GM21515 (cell line): Measurements from ENCODE around the gene WDR20.
A peak's percentile ranks its signal among the peaks of the same experiment; 100 is the strongest.

Experiments
- ATAC-seq: cut with Tn5 transposase; IDR thresholded peaks from one replicate; pipeline ENCODE4 v1.9.1; 2021; ENCODE audit not compliant: unreplicated experiment

WDR20 gene

DNA sequence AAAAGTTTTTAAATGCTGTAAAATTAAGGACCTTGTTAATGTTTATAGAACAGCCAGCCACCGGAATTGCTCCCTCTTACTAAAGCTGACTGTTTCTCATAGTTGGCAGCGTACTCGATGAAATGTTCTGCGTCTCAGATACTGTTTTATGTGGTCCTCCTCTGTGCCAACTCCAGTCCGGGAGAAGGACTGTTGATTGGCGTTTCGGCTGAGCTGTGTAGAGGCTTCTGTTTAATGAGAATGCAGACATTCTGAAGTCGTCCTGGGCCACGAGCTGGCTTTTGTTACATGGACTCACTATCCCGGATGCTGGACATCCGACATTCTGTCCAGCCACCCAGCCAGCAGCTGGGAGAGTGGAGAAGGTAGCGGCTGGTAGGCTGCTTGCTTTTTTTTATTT is 75.4 kb downstream of the WDR20 start:
- ATAC-seq = no peak

DNA sequence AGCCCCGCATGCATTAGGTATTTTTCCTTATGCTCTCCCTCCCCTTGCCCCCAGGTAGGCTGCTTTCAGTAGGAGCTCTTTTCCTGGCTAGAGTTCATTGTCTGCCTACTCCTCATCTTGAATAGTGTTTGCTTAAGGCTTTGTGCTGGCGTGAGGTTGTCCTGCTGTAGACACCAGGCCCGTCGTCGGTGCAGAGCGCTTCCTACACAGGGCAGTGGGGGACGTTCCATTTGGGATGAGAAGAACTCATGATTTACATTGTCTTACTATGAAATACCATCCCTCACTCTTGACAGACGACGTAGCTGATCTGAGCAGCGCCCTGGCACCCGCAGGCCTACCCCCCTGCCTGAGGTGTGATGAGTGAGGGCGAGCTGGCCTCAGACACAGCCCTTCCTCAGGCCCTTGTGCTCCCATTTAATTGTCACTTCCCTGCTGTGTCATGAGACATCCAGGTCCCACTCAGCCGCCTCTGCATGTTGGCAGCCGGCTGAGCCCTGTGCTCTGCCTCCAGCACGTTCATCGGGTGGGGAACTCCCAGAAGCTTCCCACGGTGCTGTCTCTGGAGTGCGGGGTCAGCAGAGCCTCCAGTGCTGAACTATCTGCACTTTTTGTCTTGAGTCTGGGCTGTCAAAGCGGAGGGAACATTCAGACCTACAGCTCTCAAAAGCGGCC is 76.0 kb downstream of the WDR20 start:
- no peak for ATAC-seq

DNA sequence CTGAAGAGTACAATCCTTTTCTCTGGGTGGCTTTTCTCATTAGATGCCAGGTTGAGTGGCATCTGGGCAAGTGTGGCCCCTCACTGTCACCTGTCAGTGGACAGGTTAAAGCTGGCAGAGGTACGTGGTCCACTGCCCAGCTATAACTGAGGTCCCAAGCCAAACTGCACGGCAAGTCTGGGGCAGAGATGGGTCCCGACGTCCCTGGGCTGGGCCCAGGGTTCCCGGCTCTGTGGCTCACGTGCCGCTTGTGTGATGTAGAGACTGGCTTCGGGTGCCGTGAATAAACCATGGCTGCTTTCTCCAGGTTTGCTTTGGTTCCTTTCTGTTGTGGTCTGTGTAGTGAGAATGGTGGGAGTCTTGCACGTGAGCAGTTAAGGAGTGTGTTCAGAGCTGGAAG is 77.7 kb downstream of the WDR20 start:
- no peak for ATAC-seq

DNA sequence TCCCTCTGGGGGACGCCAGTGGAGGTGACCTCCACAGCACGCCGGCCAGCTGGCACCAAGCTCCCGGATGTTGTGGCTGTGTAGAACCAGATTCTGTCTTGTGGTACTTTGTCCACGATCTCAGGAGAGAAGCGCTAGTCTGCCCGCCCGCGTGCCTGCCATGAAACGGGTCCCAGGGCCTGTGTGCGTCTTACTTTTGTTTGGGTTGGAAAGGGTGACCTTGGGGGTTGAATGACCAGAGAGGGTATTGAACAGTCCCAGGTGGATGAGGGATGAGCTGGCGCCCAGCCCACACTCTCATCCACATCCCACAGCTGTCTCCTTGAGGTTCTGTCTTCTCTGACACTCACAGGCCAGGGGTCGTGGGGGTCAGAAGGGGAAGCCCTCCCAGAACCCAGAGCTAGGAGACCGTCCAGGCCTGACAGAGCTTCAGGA is 78.3 kb downstream of the WDR20 start:
- no peak for ATAC-seq

DNA sequence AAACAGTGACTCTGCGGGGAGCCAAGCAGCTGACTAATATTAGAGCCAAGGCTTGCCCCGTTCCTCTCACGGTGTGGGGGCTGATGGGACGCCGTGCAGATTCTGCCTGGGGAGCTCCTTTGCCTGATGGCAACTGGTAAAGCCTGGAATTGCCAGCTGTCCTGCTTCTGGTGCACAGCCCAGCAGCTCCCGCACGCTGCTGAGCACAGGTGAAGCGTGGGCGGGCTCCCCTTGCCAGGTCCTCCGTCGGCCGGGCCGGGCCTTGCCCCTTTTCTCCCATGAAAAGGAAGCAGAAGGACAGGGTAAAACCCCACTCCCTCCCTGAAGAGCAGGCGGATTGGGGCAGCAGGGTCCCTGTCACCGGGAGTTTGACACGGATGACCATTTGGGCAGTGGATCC is 79.0 kb downstream of the WDR20 start:
- ATAC-seq = no peak

DNA sequence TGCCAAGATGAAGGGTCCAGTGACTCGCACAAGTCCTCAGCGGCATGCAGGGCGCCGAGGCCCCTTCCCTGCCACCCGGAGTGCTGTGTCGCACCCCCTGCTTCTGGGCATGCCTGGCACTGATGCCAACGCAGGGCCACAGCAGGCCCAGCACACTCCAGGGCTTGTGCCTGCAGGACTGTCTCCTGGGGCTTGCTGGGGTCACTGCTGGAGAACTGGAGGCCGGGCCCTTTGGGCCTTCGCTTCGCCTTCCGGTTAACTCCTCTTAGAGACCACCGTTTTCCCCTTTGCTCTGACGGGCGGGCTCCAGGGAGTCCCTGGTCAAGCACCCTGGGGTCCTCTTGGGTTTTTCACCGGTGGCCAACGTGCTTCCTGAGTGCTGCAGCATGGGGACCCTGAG is 79.6 kb downstream of the WDR20 start:
- no peak for ATAC-seq

DNA sequence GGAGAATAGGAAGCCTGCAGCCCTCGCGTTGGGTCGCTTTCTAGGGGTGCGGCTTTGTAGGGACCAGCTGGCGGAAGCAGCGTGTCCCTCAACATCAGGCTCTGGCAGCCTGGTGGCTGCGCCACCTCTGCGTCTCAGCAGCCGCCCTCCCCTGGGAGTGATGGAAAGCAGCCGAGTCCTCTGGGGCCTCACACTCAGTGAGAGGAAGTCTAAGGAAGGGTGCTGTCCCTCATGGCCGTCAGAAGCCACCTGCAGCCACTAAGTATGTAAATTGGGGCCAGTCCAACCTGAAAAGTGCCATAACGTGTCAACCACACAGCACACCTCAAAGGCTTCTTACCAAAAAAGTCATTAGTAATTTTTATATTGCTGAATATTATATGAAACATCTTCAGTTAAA is 80.3 kb downstream of the WDR20 start:
- peak; percentile 83 for ATAC-seq

DNA sequence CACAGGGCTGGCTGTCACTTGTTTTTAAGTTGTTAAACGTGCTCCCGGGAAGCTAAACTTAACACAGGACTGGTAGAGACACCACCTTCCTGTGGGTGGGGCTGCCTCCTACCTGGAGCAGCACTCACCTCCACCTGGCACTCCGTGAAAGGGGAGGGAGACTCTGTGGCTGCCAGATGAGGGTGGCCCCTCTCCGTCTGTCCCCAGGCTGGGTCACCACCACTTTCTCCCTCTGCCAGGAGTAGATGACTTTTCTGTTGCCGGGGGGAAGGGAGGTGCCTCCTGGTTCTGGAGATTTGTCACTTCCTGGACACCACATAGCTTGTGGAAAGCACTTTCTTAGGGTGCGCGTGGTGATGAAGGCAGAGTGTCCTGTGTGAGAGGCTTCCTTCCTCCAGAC is 81.3 kb downstream of the WDR20 start:
- ATAC-seq = no peak

DNA sequence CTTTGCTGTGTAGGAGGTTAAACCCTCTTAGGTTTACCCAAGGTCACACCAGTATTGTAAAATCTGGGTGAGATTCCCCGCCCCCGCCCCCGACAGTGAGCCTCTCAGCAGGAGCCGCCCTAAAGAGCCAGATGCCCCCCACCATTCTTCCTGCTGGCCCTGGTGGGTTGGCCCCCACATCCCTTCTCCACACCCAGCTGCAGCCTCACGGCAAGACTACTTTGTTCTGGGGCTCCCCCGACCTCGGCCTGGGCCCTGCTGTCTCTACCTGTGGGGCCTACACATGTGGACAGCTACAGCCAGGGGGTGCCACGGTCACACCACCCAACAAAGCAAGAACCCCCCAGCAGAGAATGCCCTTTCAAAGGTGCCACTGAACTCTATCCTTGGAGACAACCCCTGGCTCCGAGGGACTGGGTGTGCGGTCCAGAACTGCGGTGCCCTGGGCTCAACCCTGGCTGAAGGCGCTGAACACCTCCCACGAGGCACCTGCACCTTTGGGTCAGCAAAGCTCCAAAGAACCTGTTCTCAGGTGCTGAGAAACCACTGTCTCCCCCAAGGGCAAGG is 82.4 kb downstream of the WDR20 start:
- ATAC-seq = no peak

DNA sequence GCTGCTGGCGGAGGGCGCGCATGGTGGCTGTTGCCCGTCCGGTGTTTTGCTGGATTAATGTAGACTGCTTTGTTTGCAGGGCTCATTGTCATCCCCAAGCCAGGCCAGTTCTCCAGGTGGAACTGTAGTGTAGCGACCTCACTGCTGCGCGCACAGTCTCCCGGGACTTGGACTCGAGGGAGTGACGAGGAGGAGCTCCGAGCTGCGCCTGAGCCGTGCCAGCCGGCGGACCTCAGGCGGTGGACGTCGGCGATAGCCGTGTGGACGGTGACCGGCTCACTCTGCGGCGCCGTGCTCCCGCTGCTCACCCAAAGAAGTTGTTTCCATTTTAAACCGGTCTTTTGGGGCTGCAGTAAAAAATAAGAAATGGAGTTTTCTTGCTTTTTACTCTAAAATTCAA is 83.1 kb downstream of the WDR20 start:
- ATAC-seq = no peak

DNA sequence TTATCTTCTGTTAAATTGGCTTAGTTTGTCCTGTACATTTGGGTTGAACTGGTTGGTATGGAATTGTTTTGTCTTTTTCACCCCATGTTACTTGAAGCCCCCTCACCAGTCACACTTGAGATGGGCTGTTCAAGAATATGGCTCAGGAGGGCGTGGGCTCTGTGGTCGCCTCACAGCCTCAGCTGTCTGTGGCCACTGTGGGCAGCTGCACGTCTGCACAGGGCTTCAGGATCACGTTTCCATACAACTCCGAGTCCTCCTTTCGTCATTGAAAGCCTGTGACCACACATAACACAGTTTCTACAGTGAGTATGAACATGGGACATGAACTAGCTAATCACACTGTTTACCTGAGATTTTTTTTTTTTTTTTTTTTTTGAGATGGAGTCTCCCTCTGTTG is 84.0 kb downstream of the WDR20 start:
- ATAC-seq = no peak

DNA sequence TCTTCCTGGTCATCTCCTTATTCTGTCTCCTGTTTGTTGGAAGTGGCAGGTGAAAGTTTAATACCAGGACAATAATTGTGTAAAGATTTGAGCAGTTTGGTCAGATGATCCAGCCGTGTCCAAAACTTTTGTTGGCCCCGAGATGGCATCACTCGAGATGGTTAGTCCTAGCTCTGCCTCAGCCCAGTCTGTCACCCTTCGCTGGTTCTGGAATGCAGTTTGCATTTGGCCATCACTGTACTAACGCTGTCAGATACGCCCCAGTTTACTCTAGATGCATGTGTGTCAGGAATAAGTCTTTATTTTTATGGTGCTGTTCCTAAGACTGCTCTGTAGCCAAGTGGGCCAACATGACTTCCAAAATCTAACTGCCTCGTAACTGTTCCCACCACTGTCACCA is 85.7 kb downstream of the WDR20 start:
- ATAC-seq = no peak

DNA sequence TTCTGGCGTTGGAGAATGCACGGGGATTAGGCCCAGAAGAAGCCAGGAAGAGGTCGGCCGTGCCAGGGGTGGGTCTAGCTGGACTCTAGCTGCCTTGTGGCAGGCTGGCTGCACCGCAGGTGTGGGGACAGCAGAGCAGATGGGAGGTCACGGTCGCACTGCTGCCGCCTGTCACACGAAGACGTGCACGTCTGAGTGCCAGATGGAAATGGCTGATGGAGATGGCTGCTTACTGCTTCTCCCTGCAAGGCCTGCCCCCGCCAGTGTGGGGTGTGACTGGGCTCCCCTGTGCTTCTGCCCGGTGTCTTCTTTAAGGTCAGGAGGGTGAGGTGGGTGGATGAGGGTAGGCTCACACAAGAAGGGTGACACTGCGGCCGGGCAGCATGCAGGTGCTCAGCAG is 86.2 kb downstream of the WDR20 start:
- ATAC-seq = no peak

DNA sequence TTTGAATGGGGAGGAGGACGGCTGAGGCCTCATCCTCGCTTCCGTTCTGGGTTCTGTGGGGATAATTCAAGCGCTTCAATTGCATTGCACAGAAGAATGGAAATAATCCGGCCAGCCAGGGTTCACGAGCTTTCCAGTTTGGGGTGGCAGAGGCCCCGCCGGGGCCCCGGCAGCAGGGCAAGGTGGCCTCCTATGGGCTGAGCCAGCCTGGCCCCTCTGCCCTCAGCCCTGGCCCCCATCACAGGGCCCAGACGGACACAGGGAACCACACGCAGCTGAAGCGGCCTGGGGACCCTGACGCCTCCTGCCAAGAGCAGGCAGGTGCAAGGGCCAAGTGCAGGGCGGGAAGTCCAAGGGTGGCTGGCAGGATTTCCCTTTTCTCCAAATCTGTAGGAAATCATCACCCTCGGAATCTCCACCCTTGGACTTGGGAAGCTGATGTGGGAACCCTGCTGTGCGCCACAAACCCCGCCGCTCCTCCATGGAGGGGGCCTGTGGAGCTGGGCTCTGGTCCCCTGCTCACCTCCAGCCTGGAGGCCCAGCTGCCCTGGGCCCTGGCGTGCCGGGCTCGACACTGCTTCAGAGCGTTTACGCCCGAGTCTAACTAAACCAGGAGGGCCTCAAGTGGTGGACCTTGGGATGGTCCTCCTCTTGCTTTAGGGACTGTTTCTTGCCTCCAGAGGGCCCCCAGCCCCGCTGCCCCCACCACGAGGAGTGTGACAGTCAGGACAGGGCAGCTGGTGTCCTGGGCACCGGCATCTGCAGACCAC is 86.8 kb downstream of the WDR20 start:
- no peak for ATAC-seq

DNA sequence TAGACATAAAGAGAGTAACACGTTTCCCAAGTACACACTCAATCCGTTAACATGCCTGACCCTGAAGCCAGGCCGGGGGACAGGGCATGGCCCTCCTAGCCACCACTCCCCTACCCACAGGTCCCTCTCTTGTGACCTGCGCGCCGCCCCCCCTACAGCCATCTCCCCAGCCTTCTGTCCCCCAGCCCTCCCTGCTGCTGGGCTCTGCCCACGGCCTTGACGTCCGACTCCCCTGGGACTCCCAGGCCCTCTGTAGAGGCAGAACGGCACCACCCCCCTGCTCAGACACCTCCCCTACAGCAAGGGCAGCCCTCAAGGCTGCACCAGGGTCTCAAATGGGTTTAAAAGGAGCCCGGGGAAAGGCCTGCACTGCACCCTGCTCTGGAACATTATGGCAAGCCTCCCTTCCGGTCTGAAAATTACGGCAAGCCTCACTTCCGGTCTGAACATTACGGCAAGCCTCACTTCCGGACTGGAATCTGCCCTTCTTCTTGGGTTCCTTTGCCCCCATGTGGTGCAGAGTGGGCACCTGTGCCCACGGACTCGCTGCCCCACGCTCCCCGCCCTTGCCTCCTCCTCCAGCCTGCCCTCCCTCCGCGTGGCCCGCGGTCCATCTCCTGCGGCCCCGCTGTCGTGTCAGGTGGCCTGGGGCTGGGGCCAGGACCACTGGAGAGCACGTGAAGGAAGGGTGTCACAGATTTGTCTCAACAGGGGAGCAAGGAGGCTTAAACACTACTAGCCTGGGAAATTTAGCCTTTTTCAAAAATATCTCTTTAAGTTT is 87.7 kb downstream of the WDR20 start:
- no peak for ATAC-seq

DNA sequence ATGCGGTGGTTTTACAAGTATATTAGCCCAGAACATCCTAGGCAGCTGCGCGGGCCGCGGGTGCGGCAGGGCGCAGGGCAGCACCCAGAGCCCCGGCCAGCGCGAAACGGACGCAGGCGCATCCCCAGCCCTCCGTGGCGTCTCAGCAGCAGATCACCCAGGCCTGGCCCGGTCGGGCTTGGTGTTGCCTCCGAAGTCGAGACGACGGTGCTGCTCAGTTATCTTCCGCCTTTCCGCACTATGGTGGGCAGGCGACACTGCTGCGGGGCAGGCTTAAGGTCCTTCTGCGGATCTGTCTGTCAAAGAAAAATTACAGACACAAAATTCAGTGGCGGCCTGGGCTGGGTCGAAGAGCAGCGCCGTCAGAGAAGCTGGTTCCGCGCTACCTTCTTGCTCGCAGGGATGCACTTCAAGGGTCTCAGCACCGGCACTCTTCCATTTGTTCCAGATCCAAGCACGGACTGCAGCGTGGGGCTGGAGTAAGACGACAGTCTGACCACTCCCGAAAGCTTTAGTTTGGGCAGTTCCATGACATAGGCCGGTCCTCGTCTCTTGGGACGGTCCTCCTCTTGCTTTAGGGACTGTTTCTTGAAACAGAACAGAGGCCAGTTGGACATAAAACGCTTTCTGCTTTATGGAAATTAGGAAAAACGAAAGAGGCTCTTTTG is 89.5 kb downstream of the WDR20 start:
- no peak for ATAC-seq

DNA sequence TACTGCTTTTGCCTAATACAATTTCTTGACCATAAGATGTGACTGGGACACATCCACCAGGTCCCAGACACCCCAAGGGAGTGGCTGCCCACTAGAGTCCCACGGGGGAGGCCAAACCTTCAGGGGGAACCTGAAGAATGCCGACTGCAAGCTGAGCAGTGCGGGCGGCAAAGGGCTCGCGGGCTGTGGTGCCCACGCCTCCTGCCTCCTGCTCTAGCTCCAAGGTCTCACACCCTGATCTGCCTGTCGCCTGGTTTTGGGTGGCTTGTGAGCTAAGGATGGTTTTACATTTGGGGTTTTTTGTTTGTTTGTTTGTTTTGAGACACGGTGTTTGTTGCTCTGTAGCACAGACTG is 90.0 kb downstream of the WDR20 start:
- ATAC-seq = no peak

DNA sequence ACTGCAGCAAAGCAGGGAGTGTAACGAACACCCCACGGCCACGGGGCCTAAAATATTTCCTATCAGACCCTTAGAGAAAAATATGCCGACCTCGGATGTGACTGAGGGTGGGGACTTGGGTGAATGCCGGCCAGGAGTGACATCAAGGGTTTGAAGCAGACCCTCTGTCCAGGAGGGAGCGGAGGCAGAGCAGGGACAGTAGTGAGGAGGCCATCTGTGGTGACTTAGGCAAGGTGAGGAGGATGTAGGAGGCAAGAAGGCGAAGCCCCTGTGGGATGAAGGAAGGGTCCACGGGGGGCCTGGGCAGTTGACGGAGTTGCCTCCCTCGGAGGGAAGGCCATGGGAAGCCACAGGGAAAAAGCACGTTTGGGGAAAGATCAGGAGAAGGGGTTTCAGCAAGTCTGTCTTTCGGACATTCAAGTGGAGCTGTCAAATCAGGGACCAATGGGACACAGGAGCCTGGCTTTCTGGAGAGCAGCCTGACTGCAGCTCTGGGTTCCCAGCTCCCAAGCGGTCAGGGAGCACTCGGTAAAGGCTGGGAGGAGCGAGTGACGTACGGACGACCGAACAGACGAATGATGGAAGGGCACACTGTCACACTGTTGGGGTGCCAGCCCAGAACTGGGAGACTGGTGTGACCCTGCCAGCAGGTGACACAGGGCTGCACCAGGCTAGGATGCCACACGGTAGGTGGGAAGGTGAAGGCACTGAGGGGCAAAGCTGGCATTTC is 90.9 kb downstream of the WDR20 start:
- no peak for ATAC-seq

DNA sequence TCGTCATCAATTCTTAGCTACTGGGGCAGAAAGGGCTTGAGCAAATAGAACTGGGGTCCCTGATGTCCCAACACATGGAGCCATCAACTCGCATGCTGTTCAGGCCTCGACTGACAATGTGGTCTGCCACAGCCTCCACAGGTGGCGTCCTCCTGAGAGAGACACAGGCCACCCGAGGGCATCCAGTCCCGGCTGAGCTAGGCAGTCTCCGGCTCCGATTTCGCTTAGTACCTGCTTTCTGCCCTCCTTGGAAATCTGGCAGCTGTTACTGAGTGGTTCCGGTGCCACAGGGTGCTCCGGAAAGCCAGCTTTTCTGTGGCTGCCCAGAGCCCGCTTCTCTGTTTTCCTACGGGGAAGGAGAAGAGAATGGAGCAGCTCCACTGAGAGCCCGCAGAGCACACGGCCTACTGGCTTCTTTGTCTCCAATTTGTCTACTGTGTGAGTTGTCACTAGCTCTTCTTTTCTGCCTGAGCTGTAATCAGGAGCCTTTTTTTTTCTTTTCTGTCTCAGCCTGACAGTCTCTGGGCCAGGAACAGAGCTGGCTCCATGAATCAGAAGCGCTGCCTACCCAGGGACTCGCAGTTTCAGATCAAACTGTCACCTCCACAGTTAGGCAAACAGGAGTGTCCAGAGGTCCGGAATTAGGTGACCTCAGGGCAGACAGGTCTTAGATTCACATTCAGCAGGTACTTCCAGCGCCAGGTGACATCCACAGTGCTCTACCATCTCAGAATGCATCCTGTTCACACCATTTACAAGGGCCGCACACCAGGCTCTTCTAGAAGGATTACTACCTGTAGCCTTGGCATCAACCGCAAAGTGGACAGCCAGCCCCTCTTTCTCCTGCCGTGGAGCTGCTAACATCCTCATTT is 92.0 kb downstream of the WDR20 start:
- no peak for ATAC-seq

DNA sequence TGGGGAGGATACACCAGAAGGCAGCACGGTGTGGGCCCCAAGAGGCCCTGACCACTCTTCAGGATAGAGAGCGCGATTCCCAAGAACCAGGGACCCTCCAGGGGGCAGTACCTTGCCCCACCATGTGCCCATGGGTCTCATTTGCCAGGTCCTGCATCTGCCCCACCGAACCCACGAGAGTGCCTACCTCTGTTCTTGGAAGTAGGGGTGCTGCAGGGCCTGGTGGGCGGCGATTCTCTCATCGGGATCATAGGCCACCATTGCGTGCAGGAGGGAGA is 92.6 kb downstream of the WDR20 start:
- no peak for ATAC-seq
